HG02610 (cell line): ENCODE measurements around the gene MGMT.

Experiments
- ATAC-seq: cut with Tn5 transposase; IDR thresholded peaks from one replicate; pipeline ENCODE4 v1.9.1; 2021; ENCODE audit warnings: mild to moderate bottlenecking, moderate library complexity; ENCODE audit not compliant: unreplicated experiment

The MGMT gene

GRCh38 chr10:129815898-129816655 is 349.0 kb downstream of the MGMT start:
- ATAC-seq: no peak

- ATAC-seq: no peak
Measured at GRCh38 chr10:129816656-129817045, 349.6 kb downstream of the MGMT start.
